ENCODE data around the gene CTTN.

The CTTN gene

DNA sequence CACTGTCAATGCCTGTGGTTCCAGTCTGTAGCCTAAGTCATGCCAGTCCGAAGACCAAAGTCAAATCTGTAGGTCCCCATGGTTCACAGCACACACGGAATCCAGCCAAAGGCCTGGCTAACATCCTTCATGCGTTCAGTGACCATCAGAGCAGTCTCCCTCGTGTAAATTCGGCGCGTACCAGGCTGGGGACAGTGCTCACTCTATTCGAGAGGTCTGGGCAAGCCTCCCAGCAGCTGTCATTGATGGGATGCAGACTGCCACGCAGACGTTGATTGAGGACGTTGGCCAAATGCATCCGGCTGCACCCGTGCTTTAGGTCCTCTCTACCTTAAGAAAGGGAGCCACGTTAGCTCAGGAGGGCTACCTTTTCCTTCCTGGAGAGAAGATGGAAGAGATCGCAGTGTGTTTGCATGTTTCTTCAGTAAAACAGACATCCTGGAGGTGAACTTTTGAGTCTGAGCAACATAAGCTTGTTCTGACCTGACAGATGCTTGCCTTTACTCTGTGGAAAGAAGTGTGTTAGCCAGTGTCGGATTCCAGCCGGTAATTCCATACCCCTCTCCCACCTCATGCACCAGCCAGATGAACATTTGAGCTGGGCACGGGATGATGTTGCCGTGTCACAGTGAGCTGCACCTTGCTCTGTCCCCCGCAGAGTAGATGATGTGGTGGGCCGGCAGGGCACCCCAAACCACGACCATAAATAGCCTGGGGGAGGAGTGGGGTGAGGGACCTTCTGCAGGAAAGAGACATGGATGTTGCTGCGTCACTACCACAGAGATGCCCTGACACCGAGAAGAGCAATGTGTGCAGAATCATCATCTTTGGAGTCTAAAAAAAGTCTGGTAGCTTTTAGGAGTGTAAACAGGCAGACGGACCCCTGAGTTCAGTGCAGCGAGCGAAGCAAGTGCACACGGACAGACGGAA, 12.2 kb downstream of the CTTN start:
- no peak for DNase-seq

DNA sequence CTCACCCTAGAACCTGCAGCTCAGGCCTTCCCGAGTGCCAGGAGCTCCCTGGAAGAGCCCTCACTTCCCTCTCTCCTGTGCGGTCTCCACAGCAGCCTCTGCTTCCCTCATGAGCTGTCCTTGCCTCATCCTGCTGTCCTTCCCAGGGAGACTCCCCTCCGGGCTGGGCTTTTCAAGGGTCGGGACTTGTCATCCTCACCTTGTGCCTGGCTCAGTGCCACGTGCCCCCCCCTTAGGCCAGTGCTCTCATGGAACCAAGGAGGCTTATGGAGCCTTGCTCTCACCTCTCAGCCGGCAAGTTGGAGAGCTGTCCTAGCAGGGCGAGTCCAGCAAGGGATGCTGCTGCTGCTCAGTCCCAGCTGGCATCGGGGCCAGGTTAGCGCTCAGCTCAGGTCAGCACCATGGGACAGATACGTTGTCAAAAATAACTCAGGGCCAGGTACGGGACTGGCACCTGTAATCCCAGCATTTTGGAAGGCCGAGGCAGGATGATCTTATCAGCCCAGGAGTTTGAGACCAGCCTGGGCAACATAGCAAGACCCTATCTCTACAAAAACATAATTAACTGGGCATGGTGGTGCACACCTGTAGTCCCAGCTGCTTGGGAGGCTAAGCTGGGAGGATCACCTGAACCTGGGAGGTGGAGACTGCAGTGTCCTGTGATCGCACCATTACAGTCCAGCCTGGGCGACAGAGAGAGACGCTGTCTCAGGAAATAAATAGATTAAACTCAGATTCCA, 13.6 kb downstream of the CTTN start:
- no peak for DNase-seq

DNA sequence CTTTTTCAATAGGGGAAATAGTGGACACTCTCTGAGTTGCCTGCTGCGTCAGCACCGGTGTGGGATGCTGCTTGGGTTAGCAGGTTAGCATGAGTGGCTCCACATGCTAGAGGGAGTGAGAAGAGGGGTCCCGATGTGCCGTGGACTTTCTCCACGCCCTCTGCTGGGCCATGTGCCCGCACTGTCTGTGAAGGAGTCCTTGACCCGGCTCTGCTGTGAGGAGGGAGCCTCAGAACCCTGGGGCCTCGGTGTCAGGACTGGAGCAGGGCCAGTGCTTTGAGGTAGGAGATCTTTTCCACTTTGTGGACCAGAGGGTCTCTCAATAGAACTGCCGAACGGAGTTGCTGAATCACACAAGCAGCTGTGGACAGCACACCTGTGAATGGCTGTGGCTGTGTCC, 14.8 kb downstream of the CTTN start:
- DNase-seq = no peak

DNA sequence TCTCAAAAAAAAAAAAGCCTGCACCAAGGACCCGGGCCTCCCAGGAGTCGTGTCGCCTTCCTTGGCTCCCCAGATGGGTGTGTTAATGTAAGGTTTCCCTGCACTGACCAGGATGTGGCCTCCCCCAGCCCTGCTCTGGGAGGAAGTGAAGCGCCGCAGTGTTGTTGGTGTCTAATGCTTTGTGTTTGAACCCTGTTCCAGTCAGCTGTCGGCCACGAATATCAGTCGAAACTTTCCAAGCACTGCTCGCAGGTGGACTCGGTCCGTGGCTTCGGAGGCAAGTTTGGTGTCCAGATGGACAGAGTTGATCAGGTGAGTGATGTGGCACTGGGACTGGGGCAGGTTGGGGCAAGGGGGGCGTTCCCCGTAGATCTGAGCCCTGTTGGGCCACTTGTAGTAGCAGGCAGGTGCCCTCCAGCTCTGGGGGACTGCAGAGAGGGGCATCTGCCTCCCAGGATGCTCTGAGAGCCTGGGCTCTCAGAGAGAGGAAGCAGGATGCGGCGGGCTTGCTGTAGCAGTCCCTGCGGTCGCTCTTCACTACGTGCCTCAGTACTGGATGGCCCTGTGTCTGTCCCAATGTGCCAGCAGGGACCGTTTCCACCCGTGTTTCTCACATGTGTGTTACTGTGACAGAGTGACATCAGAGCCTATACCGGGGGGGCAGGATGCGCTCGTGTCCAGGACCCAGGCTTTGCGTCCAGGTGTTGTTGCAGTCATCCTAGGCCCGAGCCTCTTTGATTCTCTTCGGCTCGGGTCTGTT, 16.2 kb downstream of the CTTN start:
- DNase-seq = no peak

DNA sequence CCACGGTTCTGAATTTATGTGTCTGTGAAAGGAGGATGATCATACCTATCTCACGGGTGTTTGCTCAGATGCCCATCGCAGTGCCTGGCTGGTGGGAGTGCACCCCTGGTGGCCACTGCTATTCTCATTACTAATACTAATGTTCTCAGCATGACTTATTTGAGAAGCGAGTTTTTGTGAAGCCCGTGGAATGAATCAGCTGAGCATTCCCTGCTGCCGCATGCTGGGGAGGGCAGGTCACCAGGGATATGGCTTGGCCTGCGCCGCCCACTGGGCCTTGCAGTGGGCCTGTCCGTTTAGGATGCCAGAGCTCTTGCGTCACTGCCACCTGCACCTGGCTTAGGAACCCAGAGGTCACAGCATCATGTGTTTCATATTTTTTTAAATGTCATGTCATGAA, 16.9 kb downstream of the CTTN start:
- DNase-seq = peak; percentile 49

DNA sequence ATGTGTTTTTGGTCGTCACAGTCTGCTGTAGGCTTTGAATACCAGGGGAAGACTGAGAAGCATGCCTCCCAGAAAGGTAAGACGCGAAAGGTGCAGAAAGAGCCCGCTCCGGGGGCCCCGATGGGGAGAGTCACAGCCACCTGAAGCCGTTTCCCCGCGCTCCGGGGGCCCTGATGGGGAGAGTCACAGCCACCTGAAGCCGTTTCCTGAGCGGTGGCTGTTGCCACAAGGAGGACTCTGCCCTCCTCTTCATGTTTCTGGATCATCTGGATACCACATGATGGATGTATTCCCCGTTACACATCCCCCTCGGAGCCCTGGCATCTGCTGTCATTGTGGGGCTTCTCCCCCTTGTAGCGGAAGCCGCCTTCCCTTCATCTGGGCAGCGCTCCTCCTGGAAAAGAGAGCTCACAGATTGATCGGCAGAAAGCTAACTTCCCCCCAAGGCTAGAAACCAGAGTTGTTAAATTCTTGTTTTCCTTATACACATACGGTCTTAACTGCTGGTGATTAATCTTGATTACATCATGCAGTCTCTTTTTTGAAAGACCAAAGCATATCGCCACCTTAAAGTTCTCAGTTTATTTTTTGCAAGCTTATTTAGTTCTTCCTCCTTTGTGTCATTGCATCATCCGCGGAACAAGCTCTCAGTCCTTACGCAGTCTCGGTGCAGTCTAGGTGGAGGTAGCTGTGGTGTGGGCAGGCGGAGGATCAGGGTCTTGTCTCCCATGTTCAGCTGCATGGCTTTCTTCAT, 17.5 kb downstream of the CTTN start:
- no peak for DNase-seq

DNA sequence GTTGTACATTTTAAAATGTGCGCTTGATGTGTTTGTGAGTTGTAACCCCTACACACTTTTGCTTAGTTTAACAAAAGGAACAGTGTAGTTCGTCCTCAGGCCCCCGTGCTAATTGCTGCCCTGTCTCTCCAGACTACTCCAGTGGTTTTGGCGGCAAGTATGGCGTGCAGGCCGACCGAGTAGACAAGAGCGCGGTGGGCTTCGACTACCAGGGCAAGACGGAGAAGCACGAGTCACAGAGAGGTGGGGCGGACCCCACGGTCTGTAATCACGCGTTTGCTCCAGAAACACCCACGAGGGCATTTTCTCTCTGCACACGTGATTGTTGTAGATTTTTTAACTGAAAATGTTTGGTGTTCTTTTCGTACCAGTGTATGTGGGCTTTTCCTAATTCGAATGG, 18.6 kb downstream of the CTTN start:
- no peak for DNase-seq

DNA sequence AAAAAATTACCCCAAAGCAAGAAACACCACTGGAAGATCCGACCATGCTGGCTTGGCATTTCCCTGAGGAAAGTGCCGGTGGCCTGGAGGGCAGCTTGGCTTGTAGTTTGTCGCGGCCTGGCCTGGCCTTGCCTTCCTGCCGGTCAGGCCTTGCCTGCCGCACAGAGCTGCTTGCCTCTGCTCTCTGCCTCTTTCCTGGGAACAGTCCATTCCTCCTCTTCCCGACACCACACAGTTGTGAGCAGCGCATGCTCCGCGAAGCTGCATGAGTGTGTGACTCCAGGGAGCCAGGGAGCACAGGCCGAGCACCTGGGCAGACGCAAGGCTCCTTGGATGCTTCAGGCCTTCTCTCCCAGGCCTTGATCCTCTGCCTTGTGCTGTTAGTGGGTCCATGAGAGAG, 19.8 kb downstream of the CTTN start:
- DNase-seq = no peak

DNA sequence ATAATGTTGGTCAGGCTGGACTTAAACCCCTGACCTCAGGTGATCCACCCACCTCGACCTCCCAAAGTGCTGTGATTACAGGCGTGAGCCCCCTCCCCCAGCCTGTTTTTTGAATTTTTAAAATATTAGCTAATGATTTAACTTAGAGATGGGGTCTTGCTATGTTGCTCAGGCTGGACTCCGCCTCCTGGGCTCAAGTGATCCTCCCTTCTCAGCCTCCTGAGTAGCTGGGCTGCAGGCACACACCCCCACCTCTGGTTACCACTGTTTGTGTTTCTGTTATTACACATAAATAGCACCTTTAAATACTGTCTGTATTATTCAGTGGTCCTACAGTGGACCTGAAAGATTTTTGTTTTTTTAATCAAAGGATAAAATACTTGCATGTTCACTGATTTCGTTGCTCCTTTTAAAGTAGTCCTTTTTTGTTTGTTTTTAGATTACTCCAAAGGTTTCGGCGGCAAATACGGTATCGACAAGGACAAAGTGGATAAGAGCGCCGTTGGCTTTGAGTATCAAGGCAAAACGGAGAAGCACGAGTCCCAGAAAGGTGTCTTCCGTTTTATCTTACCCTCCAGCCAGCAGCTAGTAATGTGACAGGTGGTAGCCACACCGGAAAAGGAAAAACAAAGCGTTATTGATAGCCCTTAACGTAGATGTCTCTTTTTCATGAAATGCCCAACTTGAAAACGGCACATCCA, 21.1 kb downstream of the CTTN start:
- DNase-seq = no peak

DNA sequence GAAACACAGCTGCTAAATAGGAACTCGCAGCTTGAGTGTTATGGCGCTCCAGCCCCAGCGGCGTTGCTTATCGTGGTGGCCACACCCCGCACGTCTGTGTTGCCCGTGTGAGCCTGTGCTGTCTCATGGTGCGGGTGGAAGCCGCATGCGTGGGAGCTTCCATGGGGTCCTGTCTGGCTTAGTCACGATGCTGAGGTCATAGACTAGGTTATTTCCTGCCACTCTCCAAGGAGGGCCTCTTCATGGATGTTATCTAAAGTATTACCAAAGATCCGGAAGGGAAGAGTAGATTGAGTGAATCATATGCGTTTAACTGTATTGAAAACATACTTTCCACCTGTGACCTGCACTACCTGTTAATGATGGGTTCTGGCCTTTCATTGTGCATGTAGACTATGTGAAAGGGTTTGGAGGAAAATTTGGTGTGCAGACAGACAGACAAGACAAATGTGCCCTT, 21.7 kb downstream of the CTTN start:
- no peak for DNase-seq

DNA sequence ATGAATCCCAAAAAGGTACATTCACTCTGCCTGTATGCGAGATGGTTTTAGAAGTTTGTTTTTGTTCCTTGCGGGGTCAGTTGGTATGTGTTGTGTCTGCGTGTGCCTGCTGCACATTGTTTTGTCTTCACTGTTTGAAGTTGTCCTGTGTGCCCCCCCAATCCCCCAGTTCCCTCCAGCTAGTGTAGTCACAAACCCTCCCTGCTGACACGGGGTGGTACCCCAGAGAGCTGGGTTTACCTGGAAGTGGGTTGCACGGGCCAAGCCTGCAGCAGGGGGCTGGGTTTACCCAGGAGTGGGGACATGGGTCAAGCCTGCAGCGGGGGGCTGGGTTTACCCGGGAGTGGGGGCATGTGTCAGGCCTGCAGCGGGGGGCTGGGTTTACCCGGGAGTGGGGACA, 22.2 kb downstream of the CTTN start:
- no peak for DNase-seq

DNA sequence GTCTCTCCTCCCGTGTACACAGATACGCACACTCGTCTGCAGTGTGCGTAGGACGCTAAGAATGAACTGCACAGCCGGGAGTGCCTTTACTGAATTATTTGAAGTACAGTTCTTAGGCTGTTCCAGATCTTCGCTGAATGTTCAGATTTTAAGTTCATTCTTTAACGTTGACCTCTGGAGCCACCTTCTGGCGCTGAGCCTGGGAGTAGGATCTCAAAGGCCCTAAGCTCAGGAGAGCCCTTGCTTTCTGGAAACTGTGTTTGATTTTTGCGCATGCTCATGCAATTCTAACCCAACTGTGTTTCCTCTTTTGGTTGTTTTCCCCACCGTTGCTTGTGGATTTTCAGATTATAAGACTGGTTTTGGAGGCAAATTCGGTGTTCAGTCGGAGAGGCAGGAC, 22.8 kb downstream of the CTTN start:
- DNase-seq = no peak

DNA sequence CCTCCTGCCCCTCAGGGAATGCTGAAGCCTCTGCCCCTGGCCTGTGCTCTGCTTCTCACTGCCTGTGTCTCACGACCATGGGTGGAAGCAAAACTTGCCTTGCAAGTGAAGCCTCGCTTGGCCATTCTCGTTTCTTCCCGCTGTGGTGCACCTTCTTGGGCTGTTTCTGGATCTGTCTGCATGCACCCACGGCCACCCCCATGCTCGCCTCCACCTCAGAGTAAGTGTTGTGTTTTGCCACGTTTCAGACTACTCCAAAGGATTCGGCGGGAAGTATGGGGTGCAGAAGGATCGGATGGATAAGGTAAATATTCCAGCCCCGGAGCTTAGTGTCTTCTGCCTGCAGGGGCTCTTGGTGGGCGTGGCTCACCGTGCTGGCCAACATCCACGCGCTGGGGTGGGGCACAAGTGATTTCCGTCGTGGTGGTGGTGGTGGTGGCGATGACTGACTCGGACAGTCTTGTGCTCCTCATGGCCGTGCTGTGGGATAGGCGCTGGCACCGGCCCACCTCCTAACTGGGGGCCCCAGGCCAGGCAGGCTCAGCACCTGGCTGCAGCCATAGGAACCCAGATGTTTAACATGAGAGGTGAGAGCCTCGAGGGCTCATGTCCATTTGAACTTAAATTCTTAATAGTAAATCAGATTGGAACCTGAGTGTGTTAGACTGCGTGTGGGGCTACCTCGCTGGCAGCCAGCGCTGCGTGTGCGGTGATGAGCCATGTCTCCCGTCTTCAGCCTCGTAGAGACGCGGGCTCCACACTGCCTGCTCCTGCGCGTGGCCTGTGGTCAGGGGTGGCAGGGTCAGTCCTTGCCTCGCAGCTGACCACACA, 24.6 kb downstream of the CTTN start:
- DNase-seq = no peak

DNA sequence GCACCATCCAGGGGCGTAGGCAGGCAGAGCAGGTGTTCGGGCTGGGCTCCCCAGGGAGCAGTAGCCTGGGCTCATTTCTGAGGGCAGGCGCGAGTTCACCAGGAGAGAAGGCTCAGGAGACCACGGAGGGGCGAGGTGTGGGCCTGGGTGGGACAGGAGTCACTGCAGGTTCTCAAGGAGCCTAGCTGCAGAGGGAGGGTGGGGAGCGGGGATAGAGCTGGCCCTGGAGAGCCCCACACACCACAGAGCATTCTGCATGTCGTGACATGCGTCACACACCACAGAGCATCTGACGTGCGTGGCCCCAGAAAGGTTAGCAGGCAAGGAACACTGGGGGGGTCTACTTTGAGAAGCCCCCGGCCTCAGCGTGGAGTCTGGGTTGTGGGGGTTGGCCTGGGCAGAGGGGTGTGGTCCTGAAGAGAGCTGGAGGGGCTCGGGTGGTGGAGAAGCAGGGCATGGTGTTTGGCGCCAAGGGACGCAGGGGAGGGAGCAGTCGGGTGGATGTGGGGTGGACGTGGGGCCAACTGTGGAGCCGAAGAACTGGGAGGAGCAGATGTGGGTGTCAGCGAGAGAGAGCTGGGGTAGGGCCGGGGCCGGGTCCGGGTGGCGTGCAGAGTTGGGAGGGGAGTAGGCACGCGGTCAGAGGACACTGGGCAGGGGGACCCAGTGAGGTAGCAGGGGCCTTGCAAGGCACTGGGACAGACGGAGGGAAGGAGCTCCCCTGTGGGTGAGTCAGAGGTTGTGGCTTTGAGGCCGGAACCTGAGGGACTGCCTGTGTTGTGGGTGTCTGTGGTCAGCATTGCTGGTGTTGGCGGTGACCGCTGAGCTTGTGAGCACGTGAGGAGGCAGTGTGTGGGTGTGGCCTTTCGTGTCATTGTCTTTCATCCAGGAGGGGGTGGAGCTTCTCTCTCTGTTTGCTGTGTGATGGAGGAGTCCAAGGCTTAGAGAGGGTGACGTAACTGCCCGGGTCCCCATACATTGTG, 25.5 kb downstream of the CTTN start:
- DNase-seq = no peak

DNA sequence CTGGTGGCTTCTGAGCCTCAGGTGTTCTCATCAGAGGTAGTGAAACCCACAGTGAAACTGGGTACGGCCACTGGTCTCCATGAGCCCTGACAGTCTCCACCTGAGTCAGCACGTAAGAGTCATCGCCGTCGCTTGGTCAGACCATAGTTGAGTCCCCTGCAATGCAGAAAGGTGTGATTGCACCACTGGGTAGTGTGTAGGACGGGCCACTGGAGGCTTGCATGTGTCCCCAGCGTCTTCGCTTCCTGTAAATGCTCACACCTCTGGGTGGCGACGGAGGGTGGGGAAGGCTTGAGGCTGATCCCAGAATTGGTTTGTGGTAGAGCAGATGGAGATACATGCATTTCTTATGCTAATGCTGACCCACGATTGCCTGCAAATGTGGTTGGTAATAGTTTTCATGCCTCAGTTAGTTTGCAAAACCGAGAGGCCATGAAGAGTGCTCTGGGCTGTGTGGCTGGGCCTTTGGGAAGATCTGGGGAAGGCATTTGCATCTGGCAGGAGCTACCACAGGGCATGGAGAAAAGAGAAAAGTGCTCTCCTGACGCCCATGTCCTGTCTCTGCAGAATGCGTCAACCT, 26.5 kb downstream of the CTTN start:
- DNase-seq = no peak

DNA sequence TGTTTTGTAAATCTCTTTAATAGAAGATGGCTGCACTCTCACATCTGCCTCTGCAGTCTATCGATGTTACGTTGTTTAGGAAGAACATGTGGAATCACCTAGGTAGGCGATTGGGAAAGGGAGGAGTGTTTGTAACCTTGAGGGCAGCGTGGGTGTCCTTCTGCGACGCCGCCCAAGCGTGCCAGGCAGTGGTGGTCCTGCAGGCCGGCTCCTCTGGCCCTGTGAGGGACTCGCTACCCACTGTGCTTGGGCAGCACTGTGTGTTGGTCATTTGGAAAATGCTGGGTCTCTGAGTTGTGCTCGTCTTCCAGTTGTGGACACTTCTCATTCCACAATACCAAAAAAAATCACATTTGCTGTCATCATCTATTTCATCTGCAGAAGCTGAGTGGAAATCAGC, 29.1 kb downstream of the CTTN start:
- DNase-seq = no peak

DNA sequence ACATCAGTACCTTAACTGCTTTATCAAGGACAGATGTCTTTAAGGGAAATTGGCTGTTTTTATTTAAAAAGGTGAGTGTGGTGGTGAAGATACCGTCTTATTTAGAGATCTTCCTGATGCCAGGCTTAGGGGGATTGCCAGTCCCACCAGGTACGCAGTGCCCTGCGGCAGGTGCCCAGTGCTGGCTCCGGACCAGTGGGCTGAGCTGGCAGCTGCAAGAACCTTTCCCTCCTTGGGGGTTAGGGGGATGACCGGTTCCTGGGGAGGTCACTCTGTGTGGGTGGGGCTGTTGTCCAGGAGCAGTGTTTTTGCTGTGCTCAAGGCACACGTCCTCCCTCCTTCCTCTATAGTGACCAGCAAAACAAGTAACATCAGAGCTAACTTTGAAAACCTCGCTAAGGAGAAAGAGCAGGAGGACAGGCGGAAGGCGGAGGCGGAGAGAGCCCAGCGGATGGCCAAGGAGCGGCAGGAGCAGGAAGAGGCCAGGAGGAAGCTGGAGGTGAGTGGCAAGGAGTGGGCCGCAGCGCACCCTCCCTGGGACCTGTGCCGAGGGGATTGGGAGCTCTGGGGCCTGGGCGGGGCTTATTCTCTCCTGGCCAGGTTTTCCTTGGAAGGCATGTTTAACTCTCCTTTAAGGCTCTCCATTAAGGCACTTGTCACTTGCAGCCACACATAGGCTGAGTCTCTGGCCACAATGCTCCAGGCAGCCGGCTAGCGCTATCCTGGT, 30.5 kb downstream of the CTTN start:
- DNase-seq = no peak

DNA sequence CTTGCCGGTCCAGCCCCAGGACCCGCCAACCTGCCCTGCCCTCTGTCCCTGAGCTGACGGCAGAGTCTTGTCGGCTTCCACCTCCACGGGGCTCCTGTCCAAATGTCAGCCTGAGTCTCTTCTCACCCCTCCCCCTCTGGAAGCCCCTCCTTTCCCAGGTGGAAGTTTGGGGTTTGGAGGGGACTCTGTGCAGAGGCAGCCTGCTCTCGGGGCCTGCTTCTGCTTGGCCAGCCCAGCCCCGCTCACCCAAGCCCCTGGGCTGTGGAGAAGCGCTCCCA, 31.0 kb downstream of the CTTN start:
- DNase-seq = no peak
